ENCODE results near the gene KIF2A.
A peak's percentile ranks its signal among the peaks of the same experiment; 100 is the strongest.

KIF2A gene

DNA sequence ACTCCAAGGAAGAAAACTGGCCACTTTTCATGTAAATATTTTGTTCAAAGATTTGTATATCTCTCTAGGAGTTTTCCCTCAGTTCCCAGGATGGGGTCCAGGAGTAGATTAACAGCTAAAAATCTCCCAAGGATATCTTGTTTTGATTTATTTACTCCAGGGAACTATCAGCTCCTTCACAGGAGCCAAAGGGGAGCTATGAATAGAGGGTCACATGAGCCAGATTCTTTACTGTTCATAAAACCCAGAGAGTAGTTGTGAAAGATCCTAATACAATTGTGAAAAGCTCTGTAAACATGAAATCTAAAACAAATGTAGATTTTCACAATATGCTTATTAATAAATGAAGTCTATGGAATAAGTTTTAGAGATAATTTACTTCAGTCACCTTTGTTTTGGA is 80.8 kb downstream of the KIF2A start:
- no peak for DNase-seq

- no peak for DNase-seq
Measured at GRCh38 chr5:62395210-62395950, 89.4 kb downstream of the KIF2A start.

GRCh38 chr5:62403411-62404250 is 97.6 kb downstream of the KIF2A start, which contains the start of gene DIMT1:
Gene DIMT1 (minus strand): TSS chr5:62403905. CDS start chr5:62403772, 133 bp downstream.
- peak; percentile 86 for DNase-seq

- DNase-seq: peak; percentile 95
Measured at GRCh38 chr5:62412549-62413329, 106.7 kb downstream of the KIF2A start, which contains the start of gene IPO11. Gene IPO11 (plus strand): TSS chr5:62412763. CDS start chr5:62437280, 24,517 bp downstream.

DNA sequence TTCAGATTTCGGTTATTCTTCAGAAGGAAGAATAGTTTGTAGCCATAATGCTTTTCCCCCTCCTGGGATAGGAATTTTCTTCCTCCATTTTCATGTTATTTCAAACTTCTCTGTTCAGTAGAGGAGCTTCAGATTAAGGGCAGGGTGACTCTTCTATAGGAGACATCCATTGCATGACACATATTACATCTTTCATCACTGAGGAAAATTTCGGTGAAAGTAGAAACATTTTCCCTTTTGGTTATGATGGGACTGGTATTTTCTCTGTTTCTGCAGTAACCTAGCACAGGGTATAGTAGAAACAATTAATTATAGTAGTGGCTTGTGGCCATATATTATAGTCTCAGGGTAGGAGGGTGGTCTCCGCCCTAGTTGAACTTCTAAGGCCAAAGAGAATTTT is 107.7 kb downstream of the KIF2A start:
- DNase-seq: no peak

DNA sequence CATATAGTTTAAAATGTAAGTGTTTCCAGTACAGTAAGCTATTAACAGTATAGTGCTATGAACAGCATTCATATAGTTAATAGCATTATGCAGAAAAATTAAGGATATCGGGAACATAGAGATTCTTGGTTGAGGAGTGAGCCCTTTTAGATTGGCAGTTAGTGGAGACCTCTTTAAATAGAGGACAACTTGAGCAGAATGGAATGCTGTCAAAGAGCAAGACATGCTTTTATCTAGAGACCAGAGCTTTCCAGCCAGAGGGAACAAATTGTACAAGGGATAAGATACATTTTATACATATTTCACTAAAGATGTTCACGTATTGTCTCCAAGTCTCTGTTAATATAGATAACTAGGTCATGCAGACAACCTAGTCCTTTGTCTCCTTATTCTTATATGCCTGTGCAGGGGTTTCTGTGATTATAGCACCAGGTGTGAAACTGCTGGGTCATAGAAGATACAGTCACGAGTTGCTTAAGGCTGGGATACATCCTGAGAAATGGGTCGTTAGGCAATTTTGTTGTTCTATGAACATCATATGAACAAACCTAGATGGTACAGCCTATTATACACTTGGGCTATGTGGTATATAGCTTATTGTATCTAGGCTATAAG is 112.6 kb downstream of the KIF2A start:
- DNase-seq: no peak

DNA sequence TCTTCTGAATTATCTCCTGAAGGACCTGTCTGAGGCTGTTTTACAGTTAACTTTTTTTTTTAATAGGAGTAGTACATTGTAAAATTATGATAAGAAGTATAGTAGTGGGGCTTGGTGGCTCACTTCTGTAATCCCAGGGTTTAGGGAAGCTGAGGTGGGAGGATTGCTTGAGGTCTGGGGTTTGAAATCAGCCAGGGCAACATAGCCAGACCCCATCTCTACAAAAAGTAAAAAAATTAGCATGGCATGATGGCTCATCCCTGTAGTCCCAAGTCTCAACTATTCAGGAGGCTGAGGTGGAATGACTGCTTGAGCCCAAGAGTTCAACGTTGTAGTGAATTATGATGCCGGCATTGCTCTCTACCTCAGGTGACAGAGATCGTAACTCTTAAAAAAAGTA is 113.6 kb downstream of the KIF2A start:
- DNase-seq: no peak

GRCh38 chr5:62421414-62421813 is 115.4 kb downstream of the KIF2A start:
- no peak for DNase-seq

- no peak for DNase-seq
Measured at GRCh38 chr5:62424763-62425162, 118.8 kb downstream of the KIF2A start.

GRCh38 chr5:62431735-62432620 is 126.0 kb downstream of the KIF2A start:
- no peak for DNase-seq

DNA sequence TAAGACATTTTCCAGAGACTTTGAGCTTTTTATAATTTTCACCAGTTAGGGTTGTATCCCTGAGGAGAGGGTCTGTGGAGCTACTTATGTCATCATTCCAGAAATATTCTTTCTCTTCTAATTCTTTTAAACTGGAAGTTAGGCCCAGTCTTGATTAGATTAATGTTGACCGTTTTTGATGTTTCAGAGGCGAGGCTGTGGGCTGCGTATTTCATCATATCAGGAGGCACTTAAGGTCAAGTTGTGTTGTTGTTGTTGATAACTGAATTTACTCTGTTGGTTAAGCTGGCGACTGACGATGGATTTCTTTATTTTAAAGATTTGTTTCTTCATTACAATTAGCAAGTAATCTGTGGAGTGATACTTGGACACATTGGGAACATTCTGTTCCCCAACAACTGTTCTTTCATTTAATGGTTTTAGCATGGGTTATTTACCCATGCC is 126.6 kb downstream of the KIF2A start:
- DNase-seq: no peak

Data from NCI-H526 treated with DMSO at 0.1 percent for 48 hours (cell line).